RWPE1 (cell line): ENCODE data around the gene NTPCR.
A peak's percentile ranks its signal among the peaks of the same experiment; 100 is the strongest.

Experiments
- CTCF ChIA-PET: fragments of 350-600 bp; sonication (Branson Sonifier 250); formaldehyde crosslinking; extraction: SDS; loops from one replicate; lab custom pipeline; 2021; lab: Yijun Ruan, JAX
- POLR2A ChIA-PET: fragments of 400-600 bp; formaldehyde crosslinking; extraction: SDS; loops from one replicate; lab custom pipeline; 2020; ENCODE audit warnings: antibody characterized with exemption; ENCODE audit not compliant: low non-redundant PET; lab: Yijun Ruan, JAX
- DNase-seq: peaks from one replicate; pipeline ENCODE4 v3.0.0; 2012; ENCODE audit warnings: low spot score
- H3K27ac ChIP-seq: fragments of 450-650 bp; 2 replicates; pipeline ENCODE4 v1.5.1; 2017
- CTCF ChIP-seq: fragments of 450-650 bp; conservative IDR thresholded peaks from 2 replicates; pipeline ENCODE4 v1.5.1; 2017; ENCODE audit warnings: low read depth, mild to moderate bottlenecking

Gene NTPCR

GRCh38 chr1:232950197-232951176 lies at the start of gene NTPCR:
Gene NTPCR, plus strand, starts transcription at chr1:232950611. Its CDS starts 100 bp downstream, at chr1:232950711.
- ChIA-PET CTCF (no interaction called here), POLR2A (no interaction called here)
- H3K27ac ChIP-seq, result peak within 1 kb of the TSS; percentile 75
- TF ChIP-seq CTCF, result no peak
- DNase-seq, result peak; percentile 98

GRCh38 chr1:232900818-232901217 lies 49.6 kb upstream of the NTPCR start:
- H3K27ac ChIP-seq, result no peak overlapping the region
- POLR2A ChIA-PET, result no interaction called here
- CTCF ChIA-PET, result no interaction called here
- DNase-seq, result no peak
- no peak for TF ChIP-seq CTCF

GRCh38 chr1:232901255-232901654 lies 49.2 kb upstream of the NTPCR start:
- no peak for TF ChIP-seq CTCF
- H3K27ac ChIP-seq, result no peak overlapping the region
- CTCF ChIA-PET, result no interaction called here
- POLR2A ChIA-PET, result no interaction called here
- DNase-seq, result no peak

- CTCF ChIA-PET, result interaction anchor here (0.5 to 0.7 kb wide), 2 partner anchors 39 to 227 kb away, joined by 4 read pairs; no protein-coding TSS in a partner anchor
- H3K27ac ChIP-seq, result no peak overlapping the region
- no peak for TF ChIP-seq CTCF
- DNase-seq, result no peak
- POLR2A ChIA-PET, result no interaction called here
These were observed 47.5 kb upstream of the NTPCR start for GRCh38 chr1:232902774-232903350.

GRCh38 chr1:232904131-232904530 lies 46.3 kb upstream of the NTPCR start:
- POLR2A ChIA-PET, result no interaction called here
- CTCF ChIA-PET, result interaction anchor here (1.0 kb wide), 1 partner anchor 209 kb away, joined by 3 read pairs; no protein-coding TSS in a partner anchor
- no peak for TF ChIP-seq CTCF
- no peak for DNase-seq
- no peak overlapping the region for H3K27ac ChIP-seq

GRCh38 chr1:232904566-232904965 lies 45.8 kb upstream of the NTPCR start:
- DNase-seq, result peak; percentile 25
- CTCF ChIA-PET, result no interaction called here
- no peak overlapping the region for H3K27ac ChIP-seq
- no peak for TF ChIP-seq CTCF
- POLR2A ChIA-PET, result no interaction called here
